Stimulated activated CD4-positive, alpha-beta T cell treated with anti-CD3 and anti-CD28 coated beads, Interleukin-12 subunit alpha, Interleukin-12 subunit beta, amount 100 ng/mL, for 24 hours (primary cell): ENCODE measurements around the gene PERCC1.

Experiments
- DNase-seq, 2 experiments: peaks; one replicate each; pipeline ENCODE4 v3.0.0-alpha.2; 2020; ENCODE audit warnings: low read depth in 2 of 2

Gene PERCC1

GRCh38 chr16:1450218-1450617 is 19.3 kb downstream of the PERCC1 start:
- no peak for DNase-seq

GRCh38 chr16:1450841-1451240 is 20.0 kb downstream of the PERCC1 start:
- no peak for DNase-seq

- no peak for DNase-seq
Observed at GRCh38 chr16:1451702-1452392, 21.0 kb downstream of the PERCC1 start.

- DNase-seq = no peak
Observed at GRCh38 chr16:1452530-1452929, 21.7 kb downstream of the PERCC1 start.

- DNase-seq = no peak
Observed at GRCh38 chr16:1453316-1453715, 22.4 kb downstream of the PERCC1 start.

GRCh38 chr16:1454561-1454960 is 23.7 kb downstream of the PERCC1 start:
- DNase-seq = no peak

GRCh38 chr16:1455190-1456171 is 24.6 kb downstream of the PERCC1 start:
- DNase-seq = no peak

- no peak for DNase-seq
Observed at GRCh38 chr16:1456951-1457350, 26.1 kb downstream of the PERCC1 start.

- DNase-seq = no peak
Observed at GRCh38 chr16:1457489-1458245, 26.8 kb downstream of the PERCC1 start.

GRCh38 chr16:1458336-1458976 is 27.6 kb downstream of the PERCC1 start:
- DNase-seq = peak in 1 of 2 experiments; percentile 15

- DNase-seq = no peak
Observed at GRCh38 chr16:1458977-1459341, 28.1 kb downstream of the PERCC1 start.

GRCh38 chr16:1459967-1460366 is 29.1 kb downstream of the PERCC1 start:
- DNase-seq = no peak

- DNase-seq = no peak
Observed at GRCh38 chr16:1460602-1461138, 29.8 kb downstream of the PERCC1 start.

- DNase-seq = no peak
Observed at GRCh38 chr16:1461146-1461545, 30.3 kb downstream of the PERCC1 start.

GRCh38 chr16:1464196-1464893 is 33.5 kb downstream of the PERCC1 start:
- no peak for DNase-seq

GRCh38 chr16:1464894-1465566 is 34.2 kb downstream of the PERCC1 start:
- no peak for DNase-seq

- no peak for DNase-seq
Observed at GRCh38 chr16:1465567-1465915, 34.7 kb downstream of the PERCC1 start.

- no peak for DNase-seq
Observed at GRCh38 chr16:1466054-1466453, 35.2 kb downstream of the PERCC1 start.

- DNase-seq = no peak
Observed at GRCh38 chr16:1466968-1467521, 36.2 kb downstream of the PERCC1 start.

- DNase-seq = no peak
Observed at GRCh38 chr16:1468426-1468810, 37.5 kb downstream of the PERCC1 start.
